Measurements from ENCODE around the gene RASL11B.

DNA sequence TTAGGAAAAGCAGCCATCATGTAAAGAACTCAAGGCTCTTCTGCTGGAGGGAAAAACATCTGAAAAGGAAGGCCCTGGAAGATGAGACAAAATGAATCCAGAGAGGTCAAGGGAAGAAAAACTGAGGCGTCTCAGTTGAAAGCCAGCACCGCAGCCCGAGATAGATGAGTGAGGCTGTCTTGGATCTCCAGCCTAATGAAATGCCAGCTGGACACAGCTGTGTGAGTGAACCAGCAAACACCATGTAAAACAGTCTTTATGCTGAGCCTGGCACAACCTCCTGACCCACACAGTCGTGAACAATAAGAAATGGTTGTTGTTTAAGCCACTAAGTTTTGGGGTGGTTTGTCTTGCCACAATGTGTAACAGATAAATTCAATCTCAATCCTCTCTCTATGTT is 48.6 kb upstream of the RASL11B start:
- TF ChIP-seq POLR2A (IDR thresholded peaks at IDR 0.05), result no peak
- TF ChIP-seq, protein P1, sequence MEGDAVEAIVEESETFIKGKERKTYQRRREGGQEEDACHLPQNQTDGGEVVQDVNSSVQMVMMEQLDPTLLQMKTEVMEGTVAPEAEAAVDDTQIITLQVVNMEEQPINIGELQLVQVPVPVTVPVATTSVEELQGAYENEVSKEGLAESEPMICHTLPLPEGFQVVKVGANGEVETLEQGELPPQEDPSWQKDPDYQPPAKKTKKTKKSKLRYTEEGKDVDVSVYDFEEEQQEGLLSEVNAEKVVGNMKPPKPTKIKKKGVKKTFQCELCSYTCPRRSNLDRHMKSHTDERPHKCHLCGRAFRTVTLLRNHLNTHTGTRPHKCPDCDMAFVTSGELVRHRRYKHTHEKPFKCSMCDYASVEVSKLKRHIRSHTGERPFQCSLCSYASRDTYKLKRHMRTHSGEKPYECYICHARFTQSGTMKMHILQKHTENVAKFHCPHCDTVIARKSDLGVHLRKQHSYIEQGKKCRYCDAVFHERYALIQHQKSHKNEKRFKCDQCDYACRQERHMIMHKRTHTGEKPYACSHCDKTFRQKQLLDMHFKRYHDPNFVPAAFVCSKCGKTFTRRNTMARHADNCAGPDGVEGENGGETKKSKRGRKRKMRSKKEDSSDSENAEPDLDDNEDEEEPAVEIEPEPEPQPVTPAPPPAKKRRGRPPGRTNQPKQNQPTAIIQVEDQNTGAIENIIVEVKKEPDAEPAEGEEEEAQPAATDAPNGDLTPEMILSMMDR (IDR thresholded peaks at IDR 0.05), result no peak
